HG03108 (cell line): ENCODE measurements around the gene BATF2.

Experiments
- ATAC-seq: cut with Tn5 transposase; IDR thresholded peaks from one replicate; pipeline ENCODE4 v1.9.1; 2021; ENCODE audit warnings: moderate library complexity; ENCODE audit not compliant: unreplicated experiment

The BATF2 gene

DNA sequence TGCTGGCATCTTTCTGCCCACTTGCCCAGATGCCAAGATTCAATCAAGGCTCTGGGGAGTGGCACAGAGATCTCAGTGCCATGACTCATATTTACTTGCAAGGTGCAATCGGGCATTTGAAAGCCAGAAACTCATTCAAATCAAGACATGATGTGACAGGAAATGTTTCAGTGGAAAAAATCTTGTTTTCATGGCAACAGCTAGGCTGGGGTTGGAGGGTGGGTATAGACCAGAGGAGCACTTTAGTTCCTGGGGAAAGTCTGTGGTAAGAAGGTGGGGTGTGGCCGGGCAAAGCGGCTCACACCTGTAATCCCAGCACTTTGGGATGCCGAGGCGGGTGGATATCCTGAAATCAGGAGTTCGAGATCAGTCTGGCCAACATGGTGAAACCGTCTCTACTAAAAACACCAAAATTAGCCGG is 26.0 kb downstream of the BATF2 start:
- no peak for ATAC-seq

DNA sequence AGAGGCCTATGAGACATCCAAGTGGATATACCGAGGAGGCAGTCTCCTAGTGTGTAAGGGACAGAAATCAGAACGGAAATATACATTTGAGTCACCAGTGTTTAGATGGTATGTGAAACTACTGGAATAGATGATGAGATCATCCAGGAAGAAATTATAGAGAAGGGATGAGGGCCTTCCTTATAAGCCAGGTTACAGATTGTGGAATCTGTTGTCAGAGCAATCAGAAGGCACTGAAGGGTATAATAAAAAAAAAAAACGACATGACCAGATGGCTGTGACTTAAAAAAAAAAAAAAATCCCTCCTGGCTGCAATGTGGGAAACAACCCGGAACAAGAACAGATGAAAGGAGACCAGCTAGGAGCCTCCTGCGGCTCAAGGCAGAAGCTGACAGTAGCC is 27.6 kb downstream of the BATF2 start:
- ATAC-seq = no peak

DNA sequence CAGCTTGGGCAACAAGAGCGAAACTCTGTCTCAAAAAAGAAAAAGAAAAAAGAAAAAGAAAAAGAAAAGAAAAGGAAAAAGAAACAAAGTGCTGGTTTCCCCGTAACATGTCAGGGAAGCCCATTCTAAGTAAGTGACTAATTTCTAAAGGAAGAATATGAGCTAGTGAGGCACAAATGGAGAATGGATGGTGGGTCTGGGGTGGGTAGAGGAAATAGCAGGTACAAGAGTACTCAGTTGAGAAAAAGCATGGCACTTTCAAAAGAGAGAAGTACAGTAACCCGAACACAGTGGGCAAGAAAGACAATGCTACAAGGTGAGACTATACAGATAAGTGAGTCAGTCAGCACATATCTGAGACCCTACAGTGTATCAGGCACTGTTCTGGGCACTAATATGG is 29.4 kb downstream of the BATF2 start:
- ATAC-seq = no peak

DNA sequence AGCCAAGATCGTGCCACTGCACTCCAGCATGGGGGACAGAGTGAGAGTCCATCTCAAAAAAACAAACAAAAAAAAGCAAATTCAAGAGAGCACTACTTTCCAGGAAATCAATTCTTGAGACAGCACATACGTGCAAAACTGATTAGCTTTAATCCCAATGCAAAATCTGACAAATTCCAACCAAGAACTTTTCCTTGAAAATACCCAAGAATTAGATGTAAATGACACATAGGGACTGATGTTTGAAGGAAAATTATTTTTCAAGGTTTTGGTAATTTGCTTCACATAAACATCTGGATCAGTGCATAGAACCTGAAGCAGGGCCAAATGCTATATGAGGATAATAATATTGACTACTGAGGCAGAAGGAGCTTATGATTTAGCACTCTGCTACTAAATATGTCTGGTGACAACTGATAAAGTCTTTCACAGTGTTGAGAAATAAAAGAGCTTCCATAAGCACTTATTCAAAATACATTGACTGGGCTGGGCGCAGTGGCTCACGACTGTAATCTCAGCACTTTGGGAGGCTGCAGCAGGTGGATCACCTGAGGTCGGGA is 33.6 kb downstream of the BATF2 start:
- ATAC-seq = no peak

DNA sequence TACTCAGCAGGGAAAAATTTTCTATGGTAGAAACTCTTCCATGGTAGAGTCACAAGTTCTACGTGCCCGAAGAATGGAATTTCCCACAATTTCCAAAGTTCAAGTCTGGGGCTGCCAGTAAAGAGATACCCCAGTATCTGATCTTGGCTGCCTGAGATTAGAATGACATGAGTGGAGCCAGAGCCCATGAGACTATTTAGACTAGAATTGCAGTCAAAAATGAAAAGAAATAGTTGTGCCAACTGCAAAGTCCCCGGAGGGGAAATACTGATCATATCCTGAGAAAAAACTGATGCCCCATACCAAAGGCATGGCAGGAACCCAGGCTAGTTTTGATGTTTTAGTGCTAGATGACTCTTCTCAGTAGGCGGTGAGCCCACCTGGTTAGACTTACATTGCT is 36.1 kb downstream of the BATF2 start:
- no peak for ATAC-seq

DNA sequence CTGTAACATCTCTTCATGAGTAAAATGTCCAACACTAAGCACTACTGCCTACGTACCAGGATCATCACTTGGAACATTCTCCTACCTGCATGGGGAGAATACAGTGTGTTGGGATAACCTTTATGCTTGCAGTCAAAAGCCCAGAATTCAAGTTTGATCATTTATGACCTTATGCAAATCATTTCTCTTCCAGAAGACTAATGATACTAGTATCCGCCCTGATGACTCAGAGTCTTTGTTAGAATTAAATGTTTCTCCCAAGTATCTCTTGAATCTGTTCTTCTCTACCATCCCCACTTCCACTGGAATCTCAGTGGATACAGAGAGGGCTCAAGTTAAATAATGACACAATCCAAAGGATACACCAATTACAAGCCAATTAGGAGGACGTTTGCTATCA is 37.3 kb downstream of the BATF2 start:
- ATAC-seq = no peak

DNA sequence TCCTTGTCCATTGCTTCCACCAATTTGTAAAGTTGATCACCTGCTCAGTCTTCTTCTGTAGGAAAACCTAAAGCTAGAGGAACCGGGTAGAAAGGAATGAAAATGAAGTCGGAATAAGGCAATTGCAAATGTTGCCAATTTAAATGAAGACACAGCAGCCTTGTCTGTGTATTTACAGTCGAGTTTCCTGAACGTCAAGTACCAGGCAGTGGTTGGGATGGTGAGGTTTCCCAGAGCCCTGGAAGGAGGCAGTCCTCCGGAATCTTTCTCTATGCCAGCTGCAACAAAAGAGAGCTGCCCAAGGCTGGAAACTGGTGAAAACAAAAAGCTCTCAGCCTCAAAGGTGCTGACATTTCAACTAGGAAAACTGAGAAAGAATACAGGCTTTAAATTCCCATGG is 42.6 kb downstream of the BATF2 start:
- ATAC-seq = no peak

DNA sequence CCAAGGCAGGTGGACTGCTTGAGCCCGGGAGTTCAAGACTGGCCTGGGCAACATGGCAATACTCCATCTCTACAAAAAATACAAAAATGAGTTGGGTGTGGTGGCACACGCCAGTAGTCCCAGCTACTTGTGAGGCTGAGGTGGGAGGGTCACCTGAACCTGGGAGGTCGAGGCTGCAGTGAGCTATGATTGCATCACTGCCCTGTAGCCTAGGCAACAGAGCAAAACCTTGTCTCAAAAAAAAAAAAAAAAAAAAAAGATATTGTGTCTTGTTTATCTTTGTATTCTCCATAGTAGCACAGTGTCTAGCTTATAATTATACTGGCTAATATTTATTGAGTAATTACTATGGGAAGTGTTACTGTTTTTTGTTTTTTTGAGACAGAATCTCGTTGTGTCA is 45.2 kb downstream of the BATF2 start:
- ATAC-seq = no peak

DNA sequence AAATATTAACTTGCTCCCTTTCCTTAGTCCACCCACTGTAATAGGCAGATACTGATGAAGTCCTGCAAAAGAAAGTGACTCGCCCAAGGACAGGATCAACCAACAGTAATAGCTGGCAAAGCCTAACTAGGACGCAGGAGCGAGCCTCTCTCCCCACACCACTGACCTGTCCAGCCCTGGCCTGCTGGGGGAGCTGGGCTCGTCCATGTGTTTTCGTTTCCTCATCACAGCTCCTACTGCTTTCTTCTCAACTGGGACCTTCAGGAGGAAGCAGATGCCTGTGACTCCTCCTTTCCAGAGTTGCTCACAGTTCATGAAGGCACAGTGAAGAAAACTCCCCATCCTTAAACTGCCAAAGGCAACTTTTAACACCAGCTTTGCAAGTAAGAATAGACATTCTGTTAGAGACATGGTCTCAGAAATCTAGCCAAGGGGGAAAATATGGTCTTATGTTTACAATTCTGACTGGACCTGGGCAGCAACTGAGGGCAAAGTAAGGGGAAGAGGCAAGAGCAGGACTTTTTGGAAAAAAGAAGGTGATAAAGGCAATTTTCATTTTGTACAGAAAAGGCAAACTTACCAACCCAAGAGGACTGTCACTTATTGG is 49.5 kb downstream of the BATF2 start:
- ATAC-seq = no peak
